ENCODE results near the gene MLN.

The MLN gene, protein sequence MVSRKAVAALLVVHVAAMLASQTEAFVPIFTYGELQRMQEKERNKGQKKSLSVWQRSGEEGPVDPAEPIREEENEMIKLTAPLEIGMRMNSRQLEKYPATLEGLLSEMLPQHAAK

DNA sequence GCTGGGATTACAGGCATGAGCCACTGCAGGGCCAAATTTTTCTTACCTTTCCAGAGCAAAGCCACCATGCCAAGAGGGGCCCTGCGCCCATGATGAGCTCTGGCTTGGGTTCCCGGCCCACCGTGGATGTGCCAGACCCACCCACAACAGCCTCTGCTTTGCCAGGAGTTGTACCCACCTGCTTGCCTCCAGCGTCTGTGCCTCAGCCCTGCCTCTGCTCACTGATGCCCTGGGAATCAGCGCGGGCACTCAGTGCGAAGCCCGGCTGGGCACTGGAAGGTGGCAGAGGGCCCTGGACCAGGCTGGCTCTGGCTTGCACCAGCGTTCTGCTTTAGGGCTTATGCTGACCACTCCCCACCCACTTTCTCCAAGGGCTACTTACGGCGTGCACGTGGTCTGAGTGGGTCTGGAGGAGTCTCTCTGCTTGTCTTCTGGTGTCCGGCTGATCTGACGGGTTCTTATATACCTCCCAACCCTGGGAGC is at the start of gene MLN:
Gene MLN (minus strand): TSS at position 433 of the 483 bp plus-strand sequence. CDS start 2,840 bp downstream, outside the sequence.
- DNase-seq, result no peak

DNA sequence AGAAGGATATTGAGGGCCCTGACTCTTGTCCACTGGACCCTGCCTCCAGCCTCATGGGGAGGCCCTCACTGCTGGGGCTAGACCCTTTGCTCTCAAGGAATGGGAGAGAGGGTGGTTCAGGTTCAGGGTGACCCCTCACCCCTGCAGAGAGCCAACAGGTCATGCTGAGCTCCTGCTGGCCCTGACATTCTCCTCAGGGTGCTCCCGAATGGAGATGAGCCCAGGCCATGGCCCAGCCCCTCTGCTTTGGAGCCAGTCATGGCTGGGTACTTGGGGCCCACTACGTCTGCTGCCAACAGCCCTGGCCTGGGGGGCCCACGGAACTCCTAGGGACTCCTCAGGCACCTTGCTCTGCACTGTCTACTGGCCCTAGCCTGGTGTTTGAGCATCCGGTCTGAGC is 49.2 kb upstream of the MLN start:
- no peak for DNase-seq

GRCh38 chr6:33851959-33852358 is 48.2 kb upstream of the MLN start:
- DNase-seq, result no peak

- no peak for DNase-seq
These were observed 47.2 kb upstream of the MLN start for GRCh38 chr6:33850869-33851541.

DNA sequence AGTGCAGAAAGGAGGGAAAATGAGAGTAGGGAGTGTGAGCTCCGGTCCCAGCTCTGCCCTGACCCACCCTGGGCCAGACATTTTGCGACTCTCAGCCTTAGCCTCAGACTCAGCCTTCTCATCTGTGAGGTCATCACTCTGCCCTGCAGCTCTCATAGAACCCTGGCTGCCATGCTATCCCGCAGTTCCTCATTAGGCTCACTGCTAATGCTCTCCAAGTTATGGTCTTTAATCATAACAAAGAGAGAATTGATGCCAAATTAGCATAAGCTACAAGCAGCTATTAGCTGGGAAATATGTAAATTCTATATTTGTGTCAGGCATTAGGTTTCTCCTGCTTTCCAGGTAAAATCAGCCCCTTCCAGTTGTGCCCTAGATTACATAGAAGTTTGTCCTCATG is 46.5 kb upstream of the MLN start:
- no peak for DNase-seq

DNA sequence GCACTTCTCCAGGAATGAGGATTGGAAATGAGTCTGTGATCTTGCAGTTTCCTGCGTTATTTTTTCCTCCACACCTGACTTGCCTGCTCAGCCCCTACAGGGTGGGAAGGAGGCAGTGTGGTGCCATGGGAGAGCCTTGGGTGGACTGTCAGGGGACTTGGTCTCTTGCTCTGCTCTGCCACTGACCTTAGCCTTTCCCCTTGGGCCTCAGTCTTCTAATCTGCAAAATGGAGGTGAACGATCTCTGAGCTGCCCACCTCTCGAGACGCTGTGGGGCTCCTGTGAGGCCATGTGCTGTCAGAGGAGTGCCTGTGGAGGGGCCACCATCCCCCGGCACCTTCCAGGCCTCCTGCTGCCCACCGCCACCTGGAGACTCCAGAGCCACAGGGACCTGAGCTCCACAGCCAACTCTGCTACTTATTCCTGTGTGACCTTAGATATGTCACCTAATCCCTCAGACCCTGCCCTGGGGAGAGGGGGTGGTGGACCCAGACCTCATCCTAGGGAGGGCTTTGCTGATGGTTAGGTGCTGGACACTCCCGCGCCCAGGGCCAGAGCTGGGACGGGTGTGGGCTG is 45.8 kb upstream of the MLN start:
- no peak for DNase-seq

DNA sequence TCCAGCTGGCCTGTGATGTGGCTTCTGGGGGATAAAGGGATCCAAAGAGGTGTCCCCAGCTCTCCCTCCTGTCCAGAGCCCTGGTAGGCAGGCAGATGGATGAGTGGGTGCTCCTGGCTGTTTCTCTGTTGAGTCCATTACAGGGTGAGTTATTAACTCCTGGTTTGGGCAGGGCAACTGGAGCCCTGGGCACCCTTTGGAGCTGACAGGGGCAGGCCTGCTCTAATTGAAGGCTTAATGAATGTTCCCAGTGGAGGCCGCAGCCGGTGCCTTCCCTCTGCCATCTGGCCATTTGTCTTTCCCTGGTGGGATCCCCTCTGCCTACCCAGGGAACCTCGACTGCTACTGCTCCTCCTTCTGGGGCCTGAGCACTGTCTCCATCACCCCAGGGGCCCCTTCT is 44.7 kb upstream of the MLN start:
- DNase-seq, result no peak

- DNase-seq, result no peak
These were observed 44.1 kb upstream of the MLN start for GRCh38 chr6:33847867-33848266.

DNA sequence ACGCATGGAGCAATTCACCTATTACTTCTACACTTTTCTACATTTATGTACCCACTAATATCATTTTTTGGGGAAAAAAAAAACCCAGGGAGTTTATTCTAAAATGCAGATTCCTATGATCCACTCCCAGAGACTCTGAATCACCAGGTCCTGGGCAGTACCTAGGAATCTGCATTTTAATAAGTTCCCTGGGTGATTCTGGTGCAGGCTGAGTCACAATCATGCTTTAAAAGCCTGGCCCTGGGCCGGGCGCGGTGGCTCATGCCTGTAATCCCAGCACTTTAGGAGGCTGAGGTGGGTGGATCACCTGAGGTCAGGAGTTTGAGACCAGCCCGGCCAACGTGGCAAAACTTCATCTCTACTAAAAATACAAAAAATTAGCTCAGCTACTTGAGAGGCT is 43.3 kb upstream of the MLN start:
- no peak for DNase-seq

DNA sequence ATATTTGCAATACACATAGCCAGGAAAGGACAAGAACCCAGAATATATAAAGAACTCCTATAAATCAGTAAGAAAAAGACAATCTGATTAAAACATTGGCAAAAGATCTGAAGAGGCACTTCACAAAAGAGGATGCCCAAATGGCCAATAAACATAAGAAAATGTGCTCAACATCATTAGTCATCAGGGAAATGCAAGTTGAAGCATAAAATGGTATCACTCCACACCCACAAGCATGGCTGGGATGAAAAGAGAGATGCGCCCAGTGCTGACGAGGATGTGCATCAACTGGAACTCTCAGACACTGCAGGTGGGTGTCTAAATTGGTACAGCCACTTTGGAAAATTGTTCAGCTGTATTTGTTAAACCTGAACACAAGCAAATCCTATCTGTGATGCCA is 42.4 kb upstream of the MLN start:
- no peak for DNase-seq

GRCh38 chr6:33845031-33845745 is 41.4 kb upstream of the MLN start:
- DNase-seq, result no peak

DNA sequence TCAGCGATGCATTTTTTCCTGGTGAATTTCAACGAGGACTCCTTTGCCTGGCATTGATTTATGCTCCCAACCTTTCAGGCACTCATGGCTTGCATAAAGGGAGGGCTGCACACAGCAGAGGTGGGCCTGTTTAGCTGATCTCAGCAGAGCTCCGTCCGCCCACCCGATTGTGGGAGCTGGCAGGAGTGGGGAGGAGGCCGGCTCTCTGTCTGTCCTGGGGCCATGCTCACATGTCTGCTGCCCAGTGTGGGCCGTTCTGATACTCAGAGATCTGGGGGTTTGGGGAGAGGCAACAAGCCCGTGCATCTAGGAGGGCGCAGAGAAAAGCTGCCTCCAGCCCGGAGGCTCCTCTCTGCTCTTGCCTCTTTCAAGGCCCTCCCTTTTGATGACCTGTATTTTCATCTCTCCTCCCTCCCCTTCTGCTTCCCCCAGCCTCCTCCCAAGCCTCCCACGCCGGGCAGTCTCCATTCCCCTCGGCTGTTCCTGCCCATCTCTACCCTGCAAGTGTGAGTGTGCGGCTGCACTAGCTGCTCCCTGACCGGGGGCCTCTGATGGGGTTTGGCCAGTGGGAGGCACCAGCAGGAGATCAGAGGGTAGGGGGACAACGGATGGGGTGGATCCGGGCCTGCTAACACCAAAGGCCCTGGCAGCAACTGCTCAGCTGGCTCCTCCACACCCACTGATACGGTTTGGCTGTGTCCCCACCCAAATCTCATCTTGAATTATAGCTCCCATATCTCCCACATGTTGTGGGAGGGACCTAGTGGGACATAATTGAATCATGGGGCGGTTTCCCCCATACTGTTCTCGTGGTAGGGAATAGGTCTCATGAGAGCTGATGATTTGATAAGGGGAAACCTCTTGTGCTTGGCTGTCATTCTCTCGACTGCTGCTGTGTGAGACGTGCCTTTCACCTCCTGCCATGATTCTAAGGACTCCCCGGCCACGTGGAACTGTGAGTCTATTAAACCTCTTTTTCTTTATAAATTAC is 39.6 kb upstream of the MLN start:
- DNase-seq, result no peak

GRCh38 chr6:33841868-33842267 is 38.1 kb upstream of the MLN start:
- no peak for DNase-seq

- DNase-seq, result no peak
These were observed 37.3 kb upstream of the MLN start for GRCh38 chr6:33841070-33841469.

DNA sequence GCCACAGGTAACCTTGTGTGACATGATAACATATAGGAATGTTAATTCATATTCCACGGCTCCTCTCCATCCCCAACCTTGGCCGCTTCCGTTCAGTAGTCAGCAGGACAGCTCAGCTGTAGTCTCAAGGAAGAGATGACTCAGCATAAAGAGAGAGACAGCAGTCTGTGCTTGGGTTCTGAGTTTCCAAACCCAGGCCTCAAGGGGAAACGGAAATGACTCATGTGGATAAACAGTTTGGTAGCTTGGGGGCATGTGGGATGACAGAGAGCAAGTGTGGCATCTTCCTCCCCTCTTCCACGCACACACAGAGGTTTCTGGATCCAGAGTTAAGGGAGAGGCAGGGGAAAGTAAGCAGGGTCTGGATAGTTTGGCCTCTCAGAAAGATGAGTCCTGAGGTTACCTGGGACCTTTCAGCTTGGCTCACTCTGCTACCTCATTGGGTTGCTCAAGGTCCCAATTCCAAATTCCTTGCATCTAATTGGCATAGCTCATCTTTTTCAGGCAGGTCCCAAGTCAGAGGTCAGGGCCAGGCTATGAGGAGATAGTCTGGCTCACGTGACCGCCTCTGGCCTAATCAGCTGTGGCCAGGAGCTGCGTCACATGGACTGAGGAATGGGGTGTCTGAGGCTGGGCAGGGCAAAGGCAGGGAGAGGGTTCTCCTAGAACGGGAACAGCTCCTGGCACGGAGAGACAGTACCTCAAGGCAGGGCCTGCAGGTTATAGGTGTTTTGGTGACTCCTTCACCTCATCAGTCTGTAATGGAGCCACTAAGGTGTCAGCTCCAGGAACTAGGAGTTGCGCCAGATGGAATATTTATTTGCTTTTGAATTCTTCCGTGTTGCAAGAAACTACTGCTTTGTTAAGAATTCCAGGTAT is 36.5 kb upstream of the MLN start:
- DNase-seq, result no peak

- no peak for DNase-seq
These were observed 35.7 kb upstream of the MLN start for GRCh38 chr6:33839399-33840047.

GRCh38 chr6:33838983-33839382 is 35.2 kb upstream of the MLN start:
- no peak for DNase-seq

DNA sequence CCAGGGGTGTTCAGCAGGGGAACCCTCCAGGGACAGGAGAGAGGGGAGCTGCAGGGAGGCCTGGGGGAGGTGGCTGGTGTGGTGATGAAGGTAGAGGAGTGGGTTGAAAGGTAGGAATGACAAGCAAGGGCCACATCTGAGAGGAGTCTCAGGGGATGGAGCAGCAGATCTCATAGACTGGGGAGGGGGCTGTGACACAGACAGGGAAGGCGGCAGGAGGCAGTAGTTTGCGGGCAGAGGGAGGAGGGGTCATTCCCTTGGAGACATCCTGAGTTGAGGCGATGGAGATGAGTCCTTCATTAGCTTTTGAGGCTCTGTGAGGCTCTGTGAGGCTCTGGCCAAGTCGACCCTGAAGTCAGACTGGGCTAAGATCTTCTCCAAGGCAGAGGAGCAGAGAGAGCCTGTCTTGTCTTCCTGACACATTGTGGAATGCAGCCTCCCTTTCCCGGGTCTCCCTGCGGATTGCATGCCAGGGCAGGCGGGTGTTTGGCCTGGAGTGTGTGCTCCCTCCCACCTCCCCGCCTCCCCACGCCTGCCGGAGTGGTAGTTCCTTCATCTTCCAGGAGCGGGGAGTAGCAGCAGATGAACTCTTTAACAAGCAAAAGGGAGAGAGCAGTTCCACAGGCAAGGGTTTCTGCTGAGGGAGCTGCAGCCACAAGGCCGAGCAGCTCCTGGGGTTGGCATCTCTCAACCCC is 34.3 kb upstream of the MLN start:
- no peak for DNase-seq

DNA sequence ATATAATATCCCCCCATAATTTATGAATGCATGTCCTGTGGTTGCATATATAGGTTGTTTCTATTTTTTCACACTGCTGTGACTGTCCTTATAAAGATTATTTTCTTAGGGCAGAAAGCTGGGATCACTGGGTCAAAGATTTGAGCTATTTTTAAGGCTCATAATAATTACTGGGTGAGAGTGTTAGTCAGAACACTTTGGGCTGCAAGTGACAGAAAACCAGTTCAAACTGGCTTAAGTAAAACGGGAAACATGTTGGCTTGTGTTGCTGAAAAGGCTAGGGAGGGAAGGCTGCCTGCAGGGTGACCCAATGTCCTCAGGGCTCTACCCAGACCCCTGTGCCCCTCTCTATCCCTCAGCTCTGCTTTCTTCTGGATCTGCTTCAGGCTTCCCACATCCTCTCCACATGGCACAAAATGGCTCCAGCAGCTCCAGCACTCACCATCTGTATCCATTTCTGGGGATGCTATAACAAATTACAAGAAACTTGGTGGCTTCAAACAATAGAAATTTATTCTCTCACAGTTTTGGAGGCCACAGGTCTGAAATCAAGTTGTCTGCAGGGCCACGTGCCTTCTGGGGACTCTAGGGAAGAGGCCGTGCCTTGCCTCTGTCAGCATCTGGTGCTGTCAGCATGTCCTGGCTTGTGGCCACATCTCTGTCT is 33.1 kb upstream of the MLN start:
- no peak for DNase-seq
